Left lung (tissue), 14 donors: ENCODE results near the gene CEP89. TPM values are rescaled to one million over a fixed set of nuclear protein-coding genes. Genes with fewer than 3 reads are reported as not detected.
"Not testable (repeated sequence)": the region's sequence is repeated elsewhere in the genome, so short reads cannot be mapped to it uniquely, and the experiment has no call there.

Experiments used
- ATAC-seq: fragments of 200-7000 bp; cut with Tn5 transposase; one replicate; pipeline ENCODE4 v1.9.1; 2020; ENCODE audit warnings: moderate library complexity
- DNase-seq, 4 donors: peaks; one replicate each; pipeline ENCODE4 v3.0.0-alpha.2; 2013 to 2020
- H3K27ac ChIP-seq, 2 donors: fragments of 200-600 bp; sonication (generic) in 1 of 2; one replicate each; pipeline versions ENCODE4 v1.5.0 to v1.8.0; 2020 to 2021
- H3K27me3 ChIP-seq, 2 donors: fragments of 200-600 bp; sonication (generic) in 1 of 2; one replicate each; pipeline versions ENCODE4 v1.5.0 to v1.8.0; 2020 to 2021
- H3K36me3 ChIP-seq, 2 donors: fragments of 200-600 bp; sonication (generic) in 1 of 2; one replicate each; pipeline versions ENCODE4 v1.5.0 to v1.8.0; 2020 to 2021
- H3K4me1 ChIP-seq, 2 donors: fragments of 200-600 bp; one replicate each; pipeline ENCODE4 v1.8.0; 2021
- H3K4me3 ChIP-seq, 2 donors: fragments of 200-600 bp; sonication (generic) in 1 of 2; one replicate each; pipeline versions ENCODE4 v1.5.0 to v1.8.0; 2020 to 2021; ENCODE audit warnings: mild to moderate bottlenecking in 1 of 2
- H3K9me3 ChIP-seq, 2 donors: fragments of 200-600 bp; sonication (generic) in 1 of 2; one replicate each; pipeline versions ENCODE4 v1.5.0 to v1.8.0; 2020 to 2021
- CTCF ChIP-seq, 2 donors: fragments of 200-600 bp; sonication (generic) in 1 of 2; IDR thresholded peaks; one replicate each; pipeline versions ENCODE4 v1.5.0 to v1.8.0; 2021; ENCODE audit warnings: antibody characterized with exemption in 2 of 2
- intact Hi-C, 2 donors: fragments of 100-400 bp; cut with DNase I; formaldehyde crosslinking; loops; one replicate each; pipeline versions ENCODE4 v1.11.2 to v1.14.2; 2022
- long read RNA-seq, 12 donors: library from polyadenylated mRNA in 2 of 12; unstranded in 2 of 12; transcript quantifications; one replicate each; pipeline ENCODE4 v2.0.0 and lab custom pipeline, GENCODE V29; 2019 to 2026
- polyA plus RNA-seq, 6 donors: library from polyadenylated mRNA; unstranded; fragments of 120-200 nt; gene quantifications; one replicate each; pipeline ENCODE4 v1.2.1, GENCODE V29; 2013; ENCODE audit not compliant: insufficient read length in 6 of 6
- total RNA-seq, 2 donors: library from RNA; stranded (reverse); fragmentation: NEBNext Ultra II Directional; extraction: Animal tissue kit (Norgen Biotek cat#: 25700); gene quantifications; one replicate each; pipeline ENCODE4 v1.2.1, GENCODE V29; 2021
- donor health status: DM: no; HTN: yes; CAD: no.
- donor health status: DM: no; HTN: no; CAD: no.

CEP89 gene
- 10 to 100 TPM; 19.1 to 22.4 TPM for total RNA-seq
- polyA plus RNA-seq, result 10 to 100 TPM; 30.8 to 37.9 (median 33.0) TPM
- long read RNA-seq, donor 1, partial matches to known transcripts, result 8 of 13 reads
- long read RNA-seq, donor 1, other reads (novel, unspliced or antisense), result 0 of 13 reads
- long read RNA-seq, donor 2, transcript CEP89-207 (2 exons, 2,903 nt), result major isoform, 7 of 15 reads
- long read RNA-seq, donor 2, partial matches to known transcripts, result 7 of 15 reads
- long read RNA-seq, donor 2, other reads (novel, unspliced or antisense), result 0 of 15 reads
- long read RNA-seq, donor 3, full-length matches to known transcripts, result 12 of 12 reads
- long read RNA-seq, donor 3, partial matches to known transcripts, result 0 of 12 reads
- long read RNA-seq, donor 3, other reads (novel, unspliced or antisense), result 0 of 12 reads
- long read RNA-seq, donor 4, partial matches to known transcripts, result 7 of 8 reads
- long read RNA-seq, donor 4, other reads (novel, unspliced or antisense), result 1 of 8 reads
- long read RNA-seq, donor 5, full-length matches to known transcripts, result 10 of 17 reads
- long read RNA-seq, donor 5, partial matches to known transcripts, result 7 of 17 reads
- long read RNA-seq, donor 5, other reads (novel, unspliced or antisense), result 0 of 17 reads
- long read RNA-seq, donor 6, transcript CEP89-207 (2 exons, 2,903 nt), result major isoform, 5 of 6 reads
- long read RNA-seq, donor 6, partial matches to known transcripts, result 0 of 6 reads
- long read RNA-seq, donor 6, other reads (novel, unspliced or antisense), result 0 of 6 reads
- long read RNA-seq, donor 7, partial matches to known transcripts, result 10 of 14 reads
- long read RNA-seq, donor 7, other reads (novel, unspliced or antisense), result 0 of 14 reads
- long read RNA-seq, donor 8, full-length matches to known transcripts, result 4 of 11 reads
- long read RNA-seq, donor 8, partial matches to known transcripts, result 7 of 11 reads
- long read RNA-seq, donor 8, other reads (novel, unspliced or antisense), result 0 of 11 reads
- long read RNA-seq, donor 9, result 0 reads
- long read RNA-seq, donor 10, partial matches to known transcripts, result 3 of 8 reads
- long read RNA-seq, donor 10, other reads (novel, unspliced or antisense), result 3 of 8 reads
- long read RNA-seq, donor 11, result 0 reads
- long read RNA-seq, donor 12, partial matches to known transcripts, result 11 of 12 reads
- long read RNA-seq, donor 12, other reads (novel, unspliced or antisense), result 0 of 12 reads

- Histone ChIP-seq H3K27me3 (no peaks in the 10 kb centered on the region), H3K27ac (peak within 1 kb of the TSS; percentile 42 to 74), H3K9me3 (no peaks in the 10 kb centered on the region), H3K4me1 (peaks cover 6 to 32% of the 10 kb centered on the region in 2 donors), H3K36me3 (peaks cover 0 to 9% of the 10 kb centered on the region in 2 donors), H3K4me3 (peak within 1 kb of the TSS; percentile 80 to 90)
- ATAC-seq (peak; percentile 99), DNase-seq (peak; percentile 97 to 100 (median 98))
- intact Hi-C loops, result no loop called here
- TF ChIP-seq CTCF (IDR thresholded peaks at IDR 0.05), result no peak
Observed at GRCh38 chr19:32971715-32972540, at the start of gene CEP89, which contains the start of gene FAAP24. TSS of gene CEP89 (minus strand) at chr19:32971958. CDS start at chr19:32971874, 84 bp downstream. TSS of gene FAAP24 (plus strand) at chr19:32972242. CDS start at chr19:32973197, 955 bp downstream.

GRCh38 chr19:33010891-33011290, 39.1 kb upstream of the CEP89 start:
- DNase-seq, H3K27ac ChIP-seq, H3K4me3 ChIP-seq, H3K27me3 ChIP-seq, H3K9me3 ChIP-seq, intact Hi-C loops, H3K4me1 ChIP-seq, ATAC-seq, H3K36me3 ChIP-seq: not testable (repeated sequence)

GRCh38 chr19:33008738-33009137, 37.0 kb upstream of the CEP89 start:
- no peaks in the 10 kb centered on the region for H3K27me3 ChIP-seq
- ATAC-seq, result no peak
- intact Hi-C loops, result no loop called here
- no peaks in the 10 kb centered on the region for H3K4me1 ChIP-seq
- no peak overlapping the region for H3K4me3 ChIP-seq
- DNase-seq, result no peak
- no peaks in the 10 kb centered on the region for H3K9me3 ChIP-seq
- no peak overlapping the region for H3K27ac ChIP-seq
- no peak for TF ChIP-seq CTCF (IDR thresholded peaks at IDR 0.05)
- peaks cover 0 to 3% of the 10 kb centered on the region in 2 donors for H3K36me3 ChIP-seq

- peak in 1 of 4 donors; percentile 37 for DNase-seq
- Histone ChIP-seq H3K27ac (no peak overlapping the region), H3K9me3 (no peaks in the 10 kb centered on the region), H3K4me3 (no peak overlapping the region), H3K36me3 (no peaks in the 10 kb centered on the region), H3K4me1 (no peaks in the 10 kb centered on the region), H3K27me3 (no peaks in the 10 kb centered on the region)
- no peak for ATAC-seq
- intact Hi-C loops, result no loop called here
- no peak for TF ChIP-seq CTCF (IDR thresholded peaks at IDR 0.05)
Observed at GRCh38 chr19:33005440-33005839, 33.7 kb upstream of the CEP89 start.

GRCh38 chr19:33003424-33004024, 31.8 kb upstream of the CEP89 start:
- H3K4me3 ChIP-seq, H3K4me1 ChIP-seq, H3K36me3 ChIP-seq, intact Hi-C loops, H3K27ac ChIP-seq, H3K9me3 ChIP-seq, H3K27me3 ChIP-seq, DNase-seq, ATAC-seq: not testable (repeated sequence)

GRCh38 chr19:33002126-33002865, 30.5 kb upstream of the CEP89 start:
- DNase-seq, H3K9me3 ChIP-seq, ATAC-seq, H3K4me1 ChIP-seq, intact Hi-C loops, H3K4me3 ChIP-seq, H3K27ac ChIP-seq, H3K27me3 ChIP-seq, H3K36me3 ChIP-seq: not testable (repeated sequence)
